ENCODE data around the gene FAM217A. TPM values are rescaled to one million over a fixed set of nuclear protein-coding genes. Genes with fewer than 3 reads are reported as not detected.
A peak's percentile ranks its signal among the peaks of the same experiment; 100 is the strongest.

The FAM217A gene
- total and polyA plus RNA-seq, 10 of the 15 experiments (the other 5 are each of a cell fraction or from before 2014, with no cell fraction given): 0.09 to 0.11 TPM; not detected in 8

- TF ChIP-seq MYB (IDR thresholded peaks at IDR 0.05; ENCODE audit: borderline replicate concordance, low read depth, low read length) (no peak), CBX3 (IDR thresholded peaks at IDR 0.05; ENCODE audit: borderline replicate concordance, low read depth) (no peak), E2F4 (IDR thresholded peaks at IDR 0.05; ENCODE audit: low read depth, low read length) (no peak), MTA3 (IDR thresholded peaks at IDR 0.05; ENCODE audit: borderline replicate concordance, low read length) (no peak)
Observed at GRCh38 chr6:4025681-4026080, 53.3 kb downstream of the FAM217A start (continued).

DNA sequence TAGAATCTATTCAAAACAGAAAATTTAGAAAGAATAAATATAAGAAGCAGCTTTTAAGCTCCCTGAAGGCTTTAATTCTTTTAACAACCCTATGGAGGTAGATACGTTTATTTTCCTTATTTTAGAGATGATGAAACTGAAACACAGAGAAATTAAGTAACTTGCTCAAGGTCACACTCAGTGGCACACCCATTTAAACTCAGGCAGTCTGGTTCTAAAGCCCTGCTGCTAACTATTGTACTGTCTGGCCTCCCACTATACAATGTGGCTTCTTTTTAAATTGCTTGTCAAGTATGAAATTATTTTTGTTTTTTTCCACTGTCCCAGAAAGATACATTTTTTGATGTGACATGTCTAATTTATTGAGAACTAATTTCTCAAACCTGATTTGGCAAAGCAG is 55.7 kb downstream of the FAM217A start:
- TF ChIP-seq ZBED1 (IDR thresholded peaks at IDR 0.05; ENCODE audit: borderline replicate concordance) (no peak), ATF7 (IDR thresholded peaks at IDR 0.05; ENCODE audit: low read depth) (no peak), USF2 (IDR thresholded peaks at IDR 0.05; ENCODE audit: borderline replicate concordance, low read depth, low read length) (no peak), TCF3 (IDR thresholded peaks at IDR 0.05; ENCODE audit: borderline replicate concordance, insufficient read depth, low read depth, low read length) (no peak)
- Histone ChIP-seq H3K4me2 (ENCODE audit: control insufficient read depth, insufficient read depth) (peak overlapping the region; percentile 84), H3K9ac (ENCODE audit: control insufficient read depth, insufficient read depth, low read length) (peak overlapping the region; percentile 12; the same call in 1 of the 2 replicates), H3K9me3 (replicated peaks; ENCODE audit: control insufficient read depth, insufficient read depth, low read length) (no peaks in the 10 kb centered on the region), H3K27ac (ENCODE audit: control insufficient read depth, insufficient read depth) (no peak overlapping the region; the same call in 1 of the 2 replicates), H2AFZ (ENCODE audit: control insufficient read depth, low read depth, low read length) (no peak overlapping the region), H4K20me1 (ENCODE audit: control insufficient read depth, insufficient read depth) (no peaks in the 10 kb centered on the region; the same call in 1 of the 2 replicates), H3K36me3 (ENCODE audit: control insufficient read depth in 2 of 2, insufficient read depth in 2 of 2, low read length in 1 of 2) (peaks cover 0 to 8% of the 10 kb centered on the region in 2 experiments; a peak in 1 of 4 replicates), H3K79me2 (ENCODE audit: control insufficient read depth, insufficient read depth, low read length) (peaks cover 72% of the 10 kb centered on the region), H3K4me3 (peak overlapping the region; percentile 53), H3K27me3 (replicated peaks in 1 of 2; ENCODE audit: control insufficient read depth in 2 of 2, insufficient read depth in 2 of 2, low read length in 1 of 2) (no peaks in the 10 kb centered on the region), H3K4me1 (ENCODE audit: control insufficient read depth, insufficient read depth, low read length) (peaks cover 6% of the 10 kb centered on the region; the same call in 1 of the 2 replicates)
- POLR2A ChIA-PET: interaction anchor here (0.7 to 3.6 kb wide), 4 partner anchors 10 to 315 kb away, joined by 3 to 29 read pairs (median 4); partner anchors contain the start of gene ECI2
- DNase-seq (ENCODE audit: low read depth, low spot score) (no peak), FAIRE-seq (no peak), ATAC-seq (no peak)
- BruUV-seq (replicated peaks): no TSS peak
- 0% methylated on average over 1 of the region's 1 CpG for WGBS (ENCODE audit: insufficient coverage, insufficient replicate concordance, low lambda C conversion rate, missing lambda C conversion rate)
- CTCF ChIA-PET: interaction anchor here (0.7 to 4.3 kb wide), 6 partner anchors 15 to 132 kb away, joined by 4 to 23 read pairs (median 9); no protein-coding TSS in a partner anchor
- intact Hi-C loops (cut with micrococcal nuclease; ENCODE audit: unreplicated experiment) (loop anchor here (5.0 to 10.0 kb wide), 2 partner anchors 114 to 762 kb away; partner anchors contain the start of gene ECI2), in situ Hi-C loops (cut with MboI) (loop anchor here (10.0 kb wide), 1 partner anchor 752 kb away; the partner anchor contains the start of gene CDYL)
- SMC1A ChIA-PET (ENCODE audit: uncharacterized antibody, unreplicated experiment): interaction anchor here (1.0 to 2.1 kb wide), 12 partner anchors 8 to 277 kb away, joined by 3 to 10 read pairs (median 3); no protein-coding TSS in a partner anchor
- RAD21 ChIA-PET (ENCODE audit: unreplicated experiment): interaction anchor here (1.2 kb wide), 1 partner anchor 131 kb away, joined by 3 read pairs; no protein-coding TSS in a partner anchor

Data from GM12878 (cell line).